Liver (tissue), 9 donors: ENCODE measurements around the gene PCDH12. TPM values are rescaled to one million over a fixed set of nuclear protein-coding genes. Genes with fewer than 3 reads are reported as not detected.

Source experiments
- DNase-seq: peaks from one replicate; pipeline ENCODE4 v3.0.0-alpha.2; 2017; ENCODE audit warnings: low spot score
- H3K27ac ChIP-seq, 2 donors: one replicate each; pipeline ENCODE4 v1.7.0; 2013; ENCODE audit warnings: inconsistent platforms in 2 of 2, low read length in 2 of 2, control low read depth in 1 of 2, low read depth in 1 of 2, mild to moderate bottlenecking in 1 of 2
- H3K27me3 ChIP-seq, 4 donors: one replicate each; pipeline versions ENCODE4 v1.6.1 to v1.7.0; 2013; ENCODE audit warnings: low read length in 3 of 4, inconsistent platforms in 1 of 4, mild to moderate bottlenecking in 1 of 4, moderate library complexity in 1 of 4; ENCODE audit not compliant: control insufficient read depth in 4 of 4, insufficient read depth in 4 of 4
- H3K36me3 ChIP-seq, 4 donors: one replicate each; pipeline versions ENCODE4 v1.6.1 to v1.7.0; 2013; ENCODE audit warnings: low read length in 3 of 4, mild to moderate bottlenecking in 3 of 4, low read depth in 1 of 4, moderate library complexity in 1 of 4; ENCODE audit not compliant: control insufficient read depth in 4 of 4, insufficient read depth in 3 of 4
- H3K4me1 ChIP-seq, 4 donors: one replicate each; pipeline versions ENCODE4 v1.6.1 to v1.7.0; 2013; ENCODE audit warnings: low read length in 3 of 4, mild to moderate bottlenecking in 3 of 4, moderate library complexity in 1 of 4; ENCODE audit not compliant: control insufficient read depth in 4 of 4, insufficient read depth in 4 of 4
- H3K4me3 ChIP-seq, 3 donors: one replicate each; pipeline versions ENCODE4 v1.6.1 to v1.7.0; 2013; ENCODE audit warnings: low read length in 3 of 3, control low read depth in 1 of 3, low read depth in 1 of 3, mild to moderate bottlenecking in 1 of 3
- H3K9ac ChIP-seq, 2 donors: one replicate each; pipeline ENCODE4 v1.7.0; 2013; ENCODE audit warnings: low read length in 2 of 2, mild to moderate bottlenecking in 2 of 2, moderate library complexity in 2 of 2, control low read depth in 1 of 2, low read depth in 1 of 2
- H3K9me3 ChIP-seq, 4 donors: one replicate each; pipeline versions ENCODE4 v1.6.1 to v1.7.0; 2013; ENCODE audit warnings: low read length in 3 of 4; ENCODE audit not compliant: control insufficient read depth in 4 of 4
- FOXA2 ChIP-seq: IDR thresholded peaks from 2 replicates; pipeline ENCODE4 v1.6.1; 2016; ENCODE audit warnings: antibody characterized with exemption
- GABPA ChIP-seq, 2 donors: IDR thresholded peaks in 1 of 2; conservative IDR thresholded peaks in 1 of 2; 2 replicates each; pipeline ENCODE4 v1.6.1; 2016; ENCODE audit warnings: antibody characterized with exemption in 2 of 2, mild to moderate bottlenecking in 1 of 2, moderate library complexity in 1 of 2
- HNF4A ChIP-seq, 2 donors: conservative IDR thresholded peaks; 2 replicates each; pipeline ENCODE4 v1.6.1; 2016; ENCODE audit warnings: antibody characterized with exemption in 2 of 2, mild to moderate bottlenecking in 2 of 2
- HNF4G ChIP-seq: IDR thresholded peaks from 2 replicates; pipeline ENCODE4 v1.6.1; 2016; ENCODE audit warnings: antibody characterized with exemption
- NR2F2 ChIP-seq: IDR thresholded peaks from 2 replicates; pipeline ENCODE4 v1.6.1; 2016; ENCODE audit warnings: antibody characterized with exemption
- RAD21 ChIP-seq, 2 donors: IDR thresholded peaks; 2 replicates each; pipeline ENCODE4 v1.6.1; 2016; ENCODE audit warnings: antibody characterized with exemption in 2 of 2, mild to moderate bottlenecking in 2 of 2
- SP1 ChIP-seq: IDR thresholded peaks from 2 replicates; pipeline ENCODE4 v1.6.1; 2018; ENCODE audit warnings: antibody characterized with exemption, mild to moderate bottlenecking
- TAF1 ChIP-seq: conservative IDR thresholded peaks from 2 replicates; pipeline ENCODE4 v1.6.1; 2016; ENCODE audit warnings: antibody characterized with exemption, mild to moderate bottlenecking
- YY1 ChIP-seq: IDR thresholded peaks from 2 replicates; pipeline ENCODE4 v1.6.1; 2016; ENCODE audit warnings: antibody characterized with exemption, mild to moderate bottlenecking
- WGBS: extraction: QIAGEN DNeasy Blood & Tissue Kit; methylation state at CpG from one replicate; pipeline ENCODE4 v1.1.7; 2013; 5-methylcytosine and 5-hydroxymethylcytosine counted together
- polyA plus RNA-seq, 2 donors: library from polyadenylated mRNA; stranded (reverse) in 1 of 2; unstranded in 1 of 2; fragments of 200-250 nt in 1 of 2; fragments of >200 nt in 1 of 2; fragmentation: Nextera tagmentation in 1 of 2; extraction: Ambion mirVana in 1 of 2; gene quantifications; one replicate each; pipeline versions ENCODE4 v1.2.1 to v1.2.3, GENCODE V29; 2013 to 2015
- total RNA-seq, 2 donors: library from RNA; depleted of rRNA; stranded (reverse); fragments of >200 nt; gene quantifications; one replicate each; pipeline ENCODE4 v1.2.3, GENCODE V29; 2014
- TF ChIP-seq, protein P1 (sequence below): IDR thresholded peaks from 2 replicates; pipeline ENCODE4 v1.6.1; 2016; ENCODE audit warnings: antibody characterized with exemption, mild to moderate bottlenecking
- TF ChIP-seq, protein P2 (sequence below): fragments of 150-350 bp; IDR thresholded peaks from 2 replicates; pipeline ENCODE4 v1.5.1; 2017; ENCODE audit warnings: improper control_type of control experiment, low read depth, low read length; ENCODE audit not compliant: missing input control
- TF ChIP-seq, protein P3 (sequence below): IDR thresholded peaks from 2 replicates; pipeline ENCODE4 v1.6.1; 2016; ENCODE audit warnings: antibody characterized with exemption
- TF ChIP-seq, protein P4 (sequence below): IDR thresholded peaks from 2 replicates; pipeline ENCODE4 v1.6.1; 2016; ENCODE audit warnings: antibody characterized with exemption
- donor health status: healthy.
- donor health status: healthy.
- donor health status: healthy.
- donor health status: healthy.
- donor health status: healthy.

PCDH12 gene
- total and polyA plus RNA-seq, 4 donors = 0.74 to 4.9 (median 3.8) TPM

DNA sequence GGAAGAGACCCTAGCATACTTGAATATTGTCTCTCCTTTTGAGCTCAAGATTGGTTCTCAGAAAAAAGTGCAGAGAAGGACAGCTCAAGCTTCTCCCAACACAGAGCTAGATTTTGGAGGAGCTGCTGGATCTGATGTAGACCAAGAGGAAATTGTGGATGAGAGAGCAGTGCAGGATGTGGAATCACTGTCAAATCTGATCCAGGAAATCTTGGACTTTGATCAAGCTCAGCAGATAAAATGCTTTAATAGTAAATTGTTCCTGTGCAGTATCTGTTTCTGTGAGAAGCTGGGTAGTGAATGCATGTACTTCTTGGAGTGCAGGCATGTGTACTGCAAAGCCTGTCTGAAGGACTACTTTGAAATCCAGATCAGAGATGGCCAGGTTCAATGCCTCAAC lies 20.4 kb upstream of the PCDH12 start:
- Histone ChIP-seq H3K9me3 (no peaks in the 10 kb centered on the region), H3K36me3 (peaks cover 14 to 55% (median 34%) of the 10 kb centered on the region in 4 donors), H3K27ac (no peak overlapping the region), H3K4me3 (no peak overlapping the region), H3K9ac (no peak overlapping the region), H3K4me1 (peaks cover 7 to 23% (median 20%) of the 10 kb centered on the region in 4 donors), H3K27me3 (no peaks in the 10 kb centered on the region)
- TF ChIP-seq, protein P1, sequence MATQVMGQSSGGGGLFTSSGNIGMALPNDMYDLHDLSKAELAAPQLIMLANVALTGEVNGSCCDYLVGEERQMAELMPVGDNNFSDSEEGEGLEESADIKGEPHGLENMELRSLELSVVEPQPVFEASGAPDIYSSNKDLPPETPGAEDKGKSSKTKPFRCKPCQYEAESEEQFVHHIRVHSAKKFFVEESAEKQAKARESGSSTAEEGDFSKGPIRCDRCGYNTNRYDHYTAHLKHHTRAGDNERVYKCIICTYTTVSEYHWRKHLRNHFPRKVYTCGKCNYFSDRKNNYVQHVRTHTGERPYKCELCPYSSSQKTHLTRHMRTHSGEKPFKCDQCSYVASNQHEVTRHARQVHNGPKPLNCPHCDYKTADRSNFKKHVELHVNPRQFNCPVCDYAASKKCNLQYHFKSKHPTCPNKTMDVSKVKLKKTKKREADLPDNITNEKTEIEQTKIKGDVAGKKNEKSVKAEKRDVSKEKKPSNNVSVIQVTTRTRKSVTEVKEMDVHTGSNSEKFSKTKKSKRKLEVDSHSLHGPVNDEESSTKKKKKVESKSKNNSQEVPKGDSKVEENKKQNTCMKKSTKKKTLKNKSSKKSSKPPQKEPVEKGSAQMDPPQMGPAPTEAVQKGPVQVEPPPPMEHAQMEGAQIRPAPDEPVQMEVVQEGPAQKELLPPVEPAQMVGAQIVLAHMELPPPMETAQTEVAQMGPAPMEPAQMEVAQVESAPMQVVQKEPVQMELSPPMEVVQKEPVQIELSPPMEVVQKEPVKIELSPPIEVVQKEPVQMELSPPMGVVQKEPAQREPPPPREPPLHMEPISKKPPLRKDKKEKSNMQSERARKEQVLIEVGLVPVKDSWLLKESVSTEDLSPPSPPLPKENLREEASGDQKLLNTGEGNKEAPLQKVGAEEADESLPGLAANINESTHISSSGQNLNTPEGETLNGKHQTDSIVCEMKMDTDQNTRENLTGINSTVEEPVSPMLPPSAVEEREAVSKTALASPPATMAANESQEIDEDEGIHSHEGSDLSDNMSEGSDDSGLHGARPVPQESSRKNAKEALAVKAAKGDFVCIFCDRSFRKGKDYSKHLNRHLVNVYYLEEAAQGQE = no peak
- TF ChIP-seq HNF4G (peak; percentile 51), HNF4A (conservative IDR thresholded peaks at IDR 0.05) (peak; percentile 64 to 76)
- no peak for DNase-seq

DNA sequence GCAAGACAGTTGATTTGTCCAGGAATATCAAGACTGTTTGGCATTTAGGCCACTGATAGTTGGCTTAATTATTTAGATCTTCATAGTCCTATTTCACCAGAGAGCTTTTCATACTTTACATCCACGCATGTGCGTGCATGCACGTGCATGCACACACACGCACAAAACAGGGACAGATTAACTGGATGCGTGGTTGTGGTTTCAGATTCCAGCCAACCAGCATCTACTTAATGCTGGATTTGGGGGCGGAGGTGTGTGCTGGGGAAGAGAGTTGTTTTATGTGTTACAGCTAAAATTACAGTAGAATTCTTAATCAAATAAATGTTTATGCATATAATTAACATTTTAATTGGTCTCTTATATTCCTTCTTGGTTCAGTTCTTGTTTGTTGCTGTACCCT lies 18.2 kb upstream of the PCDH12 start:
- Histone ChIP-seq H3K4me3 (no peak overlapping the region), H3K9me3 (no peaks in the 10 kb centered on the region), H3K9ac (no peak overlapping the region), H3K36me3 (peaks cover 12 to 50% (median 32%) of the 10 kb centered on the region in 4 donors), H3K4me1 (peaks cover 7 to 16% (median 10%) of the 10 kb centered on the region in 4 donors), H3K27ac (no peak overlapping the region), H3K27me3 (no peaks in the 10 kb centered on the region)
- WGBS = 94% methylated on average over 6 of the region's 6 CpGs
- no peak for DNase-seq
- TF ChIP-seq, protein P2, sequence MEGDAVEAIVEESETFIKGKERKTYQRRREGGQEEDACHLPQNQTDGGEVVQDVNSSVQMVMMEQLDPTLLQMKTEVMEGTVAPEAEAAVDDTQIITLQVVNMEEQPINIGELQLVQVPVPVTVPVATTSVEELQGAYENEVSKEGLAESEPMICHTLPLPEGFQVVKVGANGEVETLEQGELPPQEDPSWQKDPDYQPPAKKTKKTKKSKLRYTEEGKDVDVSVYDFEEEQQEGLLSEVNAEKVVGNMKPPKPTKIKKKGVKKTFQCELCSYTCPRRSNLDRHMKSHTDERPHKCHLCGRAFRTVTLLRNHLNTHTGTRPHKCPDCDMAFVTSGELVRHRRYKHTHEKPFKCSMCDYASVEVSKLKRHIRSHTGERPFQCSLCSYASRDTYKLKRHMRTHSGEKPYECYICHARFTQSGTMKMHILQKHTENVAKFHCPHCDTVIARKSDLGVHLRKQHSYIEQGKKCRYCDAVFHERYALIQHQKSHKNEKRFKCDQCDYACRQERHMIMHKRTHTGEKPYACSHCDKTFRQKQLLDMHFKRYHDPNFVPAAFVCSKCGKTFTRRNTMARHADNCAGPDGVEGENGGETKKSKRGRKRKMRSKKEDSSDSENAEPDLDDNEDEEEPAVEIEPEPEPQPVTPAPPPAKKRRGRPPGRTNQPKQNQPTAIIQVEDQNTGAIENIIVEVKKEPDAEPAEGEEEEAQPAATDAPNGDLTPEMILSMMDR = no peak
- TF ChIP-seq GABPA (IDR thresholded peaks at IDR 0.05 in 1 of 2, conservative IDR thresholded peaks at IDR 0.05 in 1 of 2) = no peak
- no peak for TF ChIP-seq YY1

DNA sequence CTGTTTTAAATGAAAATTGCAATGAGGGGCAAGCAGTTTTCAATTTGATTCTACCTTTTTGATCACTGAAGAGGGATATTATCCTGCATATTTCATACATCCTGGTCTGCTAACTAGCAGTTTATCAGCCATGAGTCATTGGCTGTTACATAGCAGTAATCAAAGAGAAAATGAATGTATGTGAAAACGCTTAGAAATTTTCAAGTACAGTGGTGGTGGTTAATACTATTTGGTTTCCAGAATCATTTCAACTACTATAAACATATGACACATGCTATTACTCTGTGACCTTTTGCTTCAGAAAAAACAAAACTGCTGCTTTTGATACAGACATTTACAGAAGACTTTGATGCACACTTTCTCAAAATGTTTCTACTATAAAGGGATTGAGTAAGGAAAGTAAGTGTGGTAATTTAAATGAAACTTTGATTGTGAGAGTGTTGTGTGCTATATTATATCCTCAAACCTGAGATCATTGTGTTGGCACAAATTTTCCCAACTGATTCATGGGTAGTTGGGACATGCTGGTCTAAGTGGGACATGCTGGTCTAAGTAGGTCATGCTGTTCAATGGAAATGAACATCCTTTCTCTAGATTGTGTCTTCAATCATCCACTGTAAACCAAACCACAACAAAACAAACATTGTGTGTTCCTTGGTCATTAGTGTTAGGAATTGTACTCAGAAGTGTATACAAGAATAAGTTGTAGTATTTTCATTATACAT lies 16.0 kb upstream of the PCDH12 start:
- Histone ChIP-seq H3K36me3 (peaks cover 2 to 38% (median 15%) of the 10 kb centered on the region in 4 donors), H3K4me1 (peaks cover 8 to 29% (median 21%) of the 10 kb centered on the region in 4 donors), H3K9me3 (no peaks in the 10 kb centered on the region), H3K27ac (no peak overlapping the region), H3K9ac (no peak overlapping the region), H3K4me3 (no peak overlapping the region), H3K27me3 (no peaks in the 10 kb centered on the region)
- DNase-seq = no peak
- 83% methylated on average over 1 of the region's 1 CpG for WGBS
- TF ChIP-seq HNF4A (conservative IDR thresholded peaks at IDR 0.05) (no peak), NR2F2 (no peak), YY1 (no peak), RAD21 (IDR thresholded peaks at IDR 0.05) (no peak), FOXA2 (no peak), TAF1 (no peak), SP1 (no peak)
- TF ChIP-seq, protein P1 = no peak
- TF ChIP-seq, protein P3, sequence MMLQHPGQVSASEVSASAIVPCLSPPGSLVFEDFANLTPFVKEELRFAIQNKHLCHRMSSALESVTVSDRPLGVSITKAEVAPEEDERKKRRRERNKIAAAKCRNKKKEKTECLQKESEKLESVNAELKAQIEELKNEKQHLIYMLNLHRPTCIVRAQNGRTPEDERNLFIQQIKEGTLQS = no peak
- TF ChIP-seq, protein P4, sequence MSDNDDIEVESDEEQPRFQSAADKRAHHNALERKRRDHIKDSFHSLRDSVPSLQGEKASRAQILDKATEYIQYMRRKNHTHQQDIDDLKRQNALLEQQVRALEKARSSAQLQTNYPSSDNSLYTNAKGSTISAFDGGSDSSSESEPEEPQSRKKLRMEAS = no peak
- TF ChIP-seq, protein P2 = no peak
